SK-MEL-5 (cell line): Measurements from ENCODE around the gene ZNF699. TPM values are rescaled to one million over a fixed set of nuclear protein-coding genes. Genes with fewer than 3 reads are reported as not detected.
"Not testable (repeated sequence)": the region's sequence is repeated elsewhere in the genome, so short reads cannot be mapped to it uniquely, and the experiment has no call there.

Experiments used
- DNase-seq: peaks from one replicate; pipeline ENCODE4 v3.0.0-alpha.2; 2016; ENCODE audit warnings: low read depth, low spot score
- in situ Hi-C: cut with HindIII; loops from 2 replicates; pipeline ENCODE4 v1.10.0; 2016; ENCODE audit warnings: low sequenced_read_pairs, high pct_unique_total_duplicates, low pct_unique_long_range_greater_than_20kb
- total RNA-seq: library from RNA; depleted of rRNA; stranded (reverse); fragments of >200 nt; shearing (Covaris generic); gene quantifications from 2 replicates; pipeline ENCODE4 v1.2.3, GENCODE V29; 2014; rRNA removed

The ZNF699 gene
- total RNA-seq, 1 experiment from 2014 or later, result 4.2 TPM

DNA sequence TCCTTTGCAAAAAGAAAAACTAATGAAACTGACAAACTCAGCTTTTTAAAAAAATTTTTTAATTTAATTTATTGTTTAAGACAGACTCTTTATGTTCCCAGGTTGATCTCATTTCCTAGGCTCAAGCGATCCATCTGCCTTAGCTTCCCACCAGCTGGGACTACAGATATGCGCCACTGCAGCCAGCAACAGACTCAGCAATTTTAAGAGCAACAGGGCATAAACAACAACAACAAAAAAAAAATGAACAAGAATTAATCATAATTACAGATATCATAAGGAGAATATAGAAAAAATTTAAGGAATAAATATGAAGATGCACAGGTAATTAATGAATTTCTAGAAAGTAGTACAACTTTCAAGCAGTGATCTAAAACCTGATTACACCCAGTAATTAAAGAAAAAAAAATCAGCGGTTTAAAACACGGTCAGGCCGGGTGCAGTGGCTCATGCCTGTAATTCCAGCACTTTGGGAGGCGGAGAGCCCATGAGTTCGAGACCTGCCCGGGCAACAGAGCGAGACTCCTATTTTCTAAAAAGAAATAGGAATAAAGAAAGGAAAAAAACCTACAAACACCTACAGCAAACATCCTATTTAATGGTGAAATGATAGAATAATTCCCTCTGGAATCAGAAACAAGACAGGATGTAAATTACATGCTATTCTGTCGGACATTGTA, 1.4 kb downstream of the ZNF699 start:
- DNase-seq, result no peak
- in situ Hi-C loops, result no loop called here

DNA sequence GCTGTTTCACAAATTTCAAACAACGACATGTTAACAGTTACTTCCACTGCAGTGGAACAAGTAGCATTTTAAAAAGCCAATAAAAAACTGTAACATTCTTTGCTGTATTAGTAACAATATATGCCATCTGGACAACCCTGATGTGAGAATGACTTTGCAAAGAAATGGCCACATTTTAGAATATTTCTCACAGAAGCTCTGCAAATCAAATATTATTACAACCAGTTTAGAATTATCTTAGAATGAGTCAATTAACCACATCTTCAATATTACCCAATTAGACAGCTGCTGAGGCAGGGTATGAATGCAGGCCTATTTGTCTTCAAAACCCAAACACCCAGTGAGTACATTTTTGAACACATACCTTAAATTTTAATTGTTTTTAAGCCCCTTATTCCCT, 3.2 kb downstream of the ZNF699 start:
- DNase-seq, result no peak
- in situ Hi-C loops, result no loop called here

DNA sequence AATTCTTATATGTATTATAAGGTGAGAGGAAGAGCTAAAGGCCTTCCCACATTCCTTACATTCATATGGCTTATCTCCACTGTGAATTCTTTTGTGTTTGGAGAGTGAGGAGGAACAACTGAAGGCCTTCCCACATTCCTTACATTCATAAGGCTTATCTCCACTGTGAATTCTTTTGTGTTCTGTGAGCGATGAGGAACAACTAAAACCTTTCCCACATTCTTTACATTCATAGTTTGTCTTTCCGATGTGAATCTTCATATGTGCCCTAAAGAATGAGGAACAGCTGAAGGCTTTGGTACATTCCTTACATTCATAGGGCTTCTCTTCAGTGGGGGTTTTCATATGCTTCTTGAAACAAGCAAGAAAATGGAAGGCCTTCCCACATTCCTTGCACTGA, 13.3 kb downstream of the ZNF699 start:
- in situ Hi-C loops, result no loop called here
- no peak for DNase-seq

DNA sequence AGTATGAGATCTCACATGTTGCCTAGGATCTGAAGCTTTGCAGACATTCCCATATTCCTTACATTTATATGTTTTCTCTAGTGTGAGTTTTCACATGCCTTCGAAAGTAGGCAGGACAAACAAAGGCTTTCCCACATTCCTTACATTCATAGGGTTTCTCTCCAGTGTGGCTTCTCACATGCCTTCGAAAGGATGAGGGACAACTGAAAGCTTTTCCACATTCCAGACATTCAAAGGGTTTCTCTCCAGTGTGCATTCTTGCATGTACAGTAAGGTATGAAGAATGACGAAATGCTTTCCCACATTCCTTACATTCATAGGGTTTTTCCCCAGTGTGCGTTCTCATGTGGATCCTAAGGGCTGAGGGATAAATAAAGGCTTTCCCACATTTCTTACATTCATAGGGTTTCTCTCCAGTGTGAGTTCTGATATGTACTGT, 14.2 kb downstream of the ZNF699 start:
- in situ Hi-C loops, result no loop called here
- DNase-seq, result no peak

DNA sequence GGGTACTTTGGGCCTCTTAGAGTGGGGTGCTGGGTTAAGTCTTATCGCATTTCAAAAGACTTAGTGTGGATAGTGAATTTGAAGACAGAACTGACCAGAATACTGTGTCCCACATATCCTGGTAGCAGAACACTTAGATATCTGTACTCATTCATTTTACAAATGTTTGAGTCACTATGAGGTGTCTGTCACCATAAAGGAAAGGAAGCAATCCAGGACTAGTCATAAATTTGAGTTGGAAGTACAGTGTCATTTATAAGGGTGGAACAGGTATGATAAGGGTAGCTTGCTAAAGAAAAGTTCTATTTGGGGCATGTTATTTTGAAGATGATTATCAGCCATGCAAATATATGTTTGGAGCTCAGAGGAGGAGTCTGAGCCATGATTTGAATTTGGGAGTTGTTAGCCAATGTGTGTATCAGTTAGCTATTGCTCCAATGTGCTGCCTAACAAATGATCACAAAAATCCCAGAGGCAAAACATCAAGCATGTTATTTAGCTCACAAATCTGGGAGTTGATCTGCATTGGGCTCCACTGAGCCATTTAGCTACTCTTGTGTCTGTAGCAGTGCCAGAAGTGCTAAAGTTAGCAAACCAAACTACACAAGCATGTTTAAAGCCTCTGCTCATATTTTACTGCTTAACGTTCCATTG, 20.3 kb downstream of the ZNF699 start:
- DNase-seq, result no peak
- in situ Hi-C loops, result no loop called here

DNA sequence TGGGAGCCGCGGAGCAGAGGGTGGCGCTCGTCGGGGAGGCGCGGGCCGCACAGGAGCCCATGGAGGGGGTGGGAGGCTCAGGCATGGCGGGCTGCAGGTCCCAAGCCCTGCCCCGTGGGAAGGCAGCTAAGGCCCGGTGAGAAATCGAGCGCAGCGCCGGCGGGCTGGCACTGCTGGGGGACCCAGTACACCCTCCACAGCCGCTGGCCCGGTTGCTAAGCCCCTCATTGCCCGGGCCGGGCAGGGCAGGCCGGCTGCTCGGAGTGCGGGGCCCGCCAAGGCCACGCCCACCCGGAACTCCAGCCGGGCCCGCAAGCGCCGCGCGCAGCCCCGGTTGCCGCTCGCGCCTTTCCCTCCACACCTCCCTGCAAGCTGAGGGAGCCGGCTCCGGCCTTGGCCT, 26.2 kb downstream of the ZNF699 start:
- in situ Hi-C loops, DNase-seq: not testable (repeated sequence)

DNA sequence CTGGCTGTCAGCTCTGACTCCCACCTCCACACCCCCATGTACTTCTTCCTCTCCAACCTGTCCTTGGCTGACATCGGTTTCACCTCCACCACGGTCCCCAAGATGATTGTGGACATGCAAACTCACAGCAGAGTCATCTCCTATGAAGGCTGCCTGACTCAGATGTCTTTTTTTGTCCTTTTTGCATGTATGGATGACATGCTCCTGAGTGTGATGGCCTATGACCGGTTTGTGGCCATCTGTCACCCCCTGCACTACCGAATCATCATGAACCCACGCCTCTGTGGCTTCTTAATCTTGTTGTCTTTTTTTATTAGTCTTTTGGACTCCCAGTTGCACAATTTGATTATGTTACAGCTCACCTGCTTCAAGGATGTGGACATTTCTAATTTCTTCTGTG, 58.4 kb downstream of the ZNF699 start:
- in situ Hi-C loops, result no loop called here
- no peak for DNase-seq

DNA sequence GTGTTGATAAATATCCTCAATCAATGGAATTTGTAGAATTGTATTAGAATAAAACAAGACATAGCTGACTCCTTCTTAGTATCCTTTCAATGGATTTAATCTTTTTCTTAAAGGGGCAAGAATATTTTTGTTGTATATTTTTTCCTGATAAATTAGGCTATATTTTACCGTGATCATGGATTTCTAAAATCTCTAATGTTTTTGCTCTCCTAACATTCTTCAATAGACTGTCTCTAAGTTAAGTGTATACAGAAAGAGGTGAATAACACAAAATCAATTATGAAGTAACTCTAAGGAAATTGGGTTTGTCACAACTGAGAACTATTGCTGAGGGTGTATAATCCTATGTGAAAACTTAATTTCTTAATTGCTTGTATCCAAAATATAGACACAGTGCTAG, 59.0 kb downstream of the ZNF699 start, which contains the start of gene OR7E24:
Gene OR7E24, plus strand, starts transcription at position 301 of the 400 bp plus-strand sequence. CDS start 114 bp downstream, outside the sequence.
- in situ Hi-C loops, result no loop called here

More for the DNA sequence above, 59.0 kb downstream of the ZNF699 start, which contains the start of gene OR7E24:
- DNase-seq, result no peak

Other genes starting within 250 kb of the ZNF699 start
- not detected in 2 replicates for gene OR1M1, start 222.8 kb downstream of the ZNF699 start, total RNA-seq
- gene OR7G2, start 202.4 kb downstream of the ZNF699 start, total RNA-seq, result not detected in 2 replicates
- not detected in 2 replicates for gene OR7G1, start 194.1 kb downstream of the ZNF699 start, total RNA-seq
- gene OR7G3, start 182.9 kb downstream of the ZNF699 start, total RNA-seq, result not detected in 2 replicates
- 32.9 and 45.4 TPM in 2 replicates for gene ZNF317, start 169.4 kb downstream of the ZNF699 start, total RNA-seq
- gene OR7D2, start 130.9 kb downstream of the ZNF699 start, total RNA-seq, result 0.05 TPM in 1 of 2 replicates, not detected in the other
- gene OR7D4, start 90.2 kb downstream of the ZNF699 start, total RNA-seq, result not detected in 2 replicates
- not detected in 2 replicates for gene OR7E24, start 58.9 kb downstream of the ZNF699 start, total RNA-seq
- 16.3 and 18.8 TPM in 2 replicates for gene ZNF559, start 14.3 kb upstream of the ZNF699 start, total RNA-seq
- 1.2 and 2.5 TPM in 2 replicates for gene ZNF177, start 53.2 kb upstream of the ZNF699 start, total RNA-seq
- gene ZNF266, start 125.7 kb upstream of the ZNF699 start, total RNA-seq, result 10.4 and 11.3 TPM in 2 replicates
- gene ZNF560, start 188.8 kb upstream of the ZNF699 start, total RNA-seq, result 0.69 and 0.90 TPM in 2 replicates
- 11.4 and 11.6 TPM in 2 replicates for gene ZNF426, start 228.8 kb upstream of the ZNF699 start, total RNA-seq